Measurements from ENCODE around the gene PPP2R5E. TPM values are rescaled to one million over a fixed set of nuclear protein-coding genes. Genes with fewer than 3 reads are reported as not detected.

PPP2R5E gene
- total and polyA plus RNA-seq, 10 of the 15 experiments (the other 5 are each of a cell fraction or from before 2014, with no cell fraction given), result 11.4 to 56.2 (median 22.7) TPM

DNA sequence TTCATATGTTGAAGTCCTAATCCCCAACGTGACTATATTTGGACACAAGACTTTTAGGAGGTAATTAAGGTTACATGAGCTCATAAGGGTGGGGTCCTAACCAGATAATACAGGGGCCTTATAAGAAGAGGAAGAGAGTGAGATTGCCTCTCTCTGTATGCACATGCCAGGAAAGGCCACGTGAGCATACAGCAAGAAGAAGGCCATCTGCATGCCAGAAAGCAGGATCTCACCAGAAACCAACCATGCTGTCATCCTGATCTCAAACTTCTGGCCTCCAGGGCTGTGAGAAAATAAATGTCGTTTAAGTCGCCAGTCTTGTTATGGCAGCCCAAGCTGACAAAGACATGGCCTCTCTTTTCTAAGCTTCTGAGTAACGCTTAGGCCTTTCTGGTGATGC is 155.5 kb downstream of the PPP2R5E start:
- TF ChIP-seq CHD1 (IDR thresholded peaks at IDR 0.05; ENCODE audit: low read depth, low read length) (no peak), CREB1 (IDR thresholded peaks at IDR 0.05; ENCODE audit: low read depth) (no peak), ZNF207 (IDR thresholded peaks at IDR 0.05; ENCODE audit: borderline replicate concordance) (no peak), SREBF2 (IDR thresholded peaks at IDR 0.05; ENCODE audit: low read length) (no peak), FOXM1 (IDR thresholded peaks at IDR 0.05; ENCODE audit: low read depth, low read length) (no peak), CREM (IDR thresholded peaks at IDR 0.05; ENCODE audit: low read depth) (no peak), BRCA1 (IDR thresholded peaks at IDR 0.05; ENCODE audit: low read depth, low read length) (no peak), JUND (IDR thresholded peaks at IDR 0.05; ENCODE audit: low read depth, low read length) (no peak), MYB (IDR thresholded peaks at IDR 0.05; ENCODE audit: borderline replicate concordance, low read depth, low read length) (no peak), EGR1 (IDR thresholded peaks at IDR 0.05; ENCODE audit: borderline replicate concordance in 1 of 2, low read depth in 2 of 2, low read length in 2 of 2) (no peak), LARP7 (IDR thresholded peaks at IDR 0.05) (no peak)
- TF ChIP-seq, protein P1, sequence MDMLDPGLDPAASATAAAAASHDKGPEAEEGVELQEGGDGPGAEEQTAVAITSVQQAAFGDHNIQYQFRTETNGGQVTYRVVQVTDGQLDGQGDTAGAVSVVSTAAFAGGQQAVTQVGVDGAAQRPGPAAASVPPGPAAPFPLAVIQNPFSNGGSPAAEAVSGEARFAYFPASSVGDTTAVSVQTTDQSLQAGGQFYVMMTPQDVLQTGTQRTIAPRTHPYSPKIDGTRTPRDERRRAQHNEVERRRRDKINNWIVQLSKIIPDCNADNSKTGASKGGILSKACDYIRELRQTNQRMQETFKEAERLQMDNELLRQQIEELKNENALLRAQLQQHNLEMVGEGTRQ (IDR thresholded peaks at IDR 0.05; ENCODE audit: borderline replicate concordance, low read depth, low read length), result no peak
- TF ChIP-seq, protein P2, sequence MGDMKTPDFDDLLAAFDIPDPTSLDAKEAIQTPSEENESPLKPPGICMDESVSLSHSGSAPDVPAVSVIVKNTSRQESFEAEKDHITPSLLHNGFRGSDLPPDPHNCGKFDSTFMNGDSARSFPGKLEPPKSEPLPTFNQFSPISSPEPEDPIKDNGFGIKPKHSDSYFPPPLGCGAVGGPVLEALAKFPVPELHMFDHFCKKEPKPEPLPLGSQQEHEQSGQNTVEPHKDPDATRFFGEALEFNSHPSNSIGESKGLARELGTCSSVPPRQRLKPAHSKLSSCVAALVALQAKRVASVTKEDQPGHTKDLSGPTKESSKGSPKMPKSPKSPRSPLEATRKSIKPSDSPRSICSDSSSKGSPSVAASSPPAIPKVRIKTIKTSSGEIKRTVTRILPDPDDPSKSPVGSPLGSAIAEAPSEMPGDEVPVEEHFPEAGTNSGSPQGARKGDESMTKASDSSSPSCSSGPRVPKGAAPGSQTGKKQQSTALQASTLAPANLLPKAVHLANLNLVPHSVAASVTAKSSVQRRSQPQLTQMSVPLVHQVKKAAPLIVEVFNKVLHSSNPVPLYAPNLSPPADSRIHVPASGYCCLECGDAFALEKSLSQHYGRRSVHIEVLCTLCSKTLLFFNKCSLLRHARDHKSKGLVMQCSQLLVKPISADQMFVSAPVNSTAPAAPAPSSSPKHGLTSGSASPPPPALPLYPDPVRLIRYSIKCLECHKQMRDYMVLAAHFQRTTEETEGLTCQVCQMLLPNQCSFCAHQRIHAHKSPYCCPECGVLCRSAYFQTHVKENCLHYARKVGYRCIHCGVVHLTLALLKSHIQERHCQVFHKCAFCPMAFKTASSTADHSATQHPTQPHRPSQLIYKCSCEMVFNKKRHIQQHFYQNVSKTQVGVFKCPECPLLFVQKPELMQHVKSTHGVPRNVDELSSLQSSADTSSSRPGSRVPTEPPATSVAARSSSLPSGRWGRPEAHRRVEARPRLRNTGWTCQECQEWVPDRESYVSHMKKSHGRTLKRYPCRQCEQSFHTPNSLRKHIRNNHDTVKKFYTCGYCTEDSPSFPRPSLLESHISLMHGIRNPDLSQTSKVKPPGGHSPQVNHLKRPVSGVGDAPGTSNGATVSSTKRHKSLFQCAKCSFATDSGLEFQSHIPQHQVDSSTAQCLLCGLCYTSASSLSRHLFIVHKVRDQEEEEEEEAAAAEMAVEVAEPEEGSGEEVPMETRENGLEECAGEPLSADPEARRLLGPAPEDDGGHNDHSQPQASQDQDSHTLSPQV (IDR thresholded peaks at IDR 0.05), result no peak
- TF ChIP-seq, protein P3, sequence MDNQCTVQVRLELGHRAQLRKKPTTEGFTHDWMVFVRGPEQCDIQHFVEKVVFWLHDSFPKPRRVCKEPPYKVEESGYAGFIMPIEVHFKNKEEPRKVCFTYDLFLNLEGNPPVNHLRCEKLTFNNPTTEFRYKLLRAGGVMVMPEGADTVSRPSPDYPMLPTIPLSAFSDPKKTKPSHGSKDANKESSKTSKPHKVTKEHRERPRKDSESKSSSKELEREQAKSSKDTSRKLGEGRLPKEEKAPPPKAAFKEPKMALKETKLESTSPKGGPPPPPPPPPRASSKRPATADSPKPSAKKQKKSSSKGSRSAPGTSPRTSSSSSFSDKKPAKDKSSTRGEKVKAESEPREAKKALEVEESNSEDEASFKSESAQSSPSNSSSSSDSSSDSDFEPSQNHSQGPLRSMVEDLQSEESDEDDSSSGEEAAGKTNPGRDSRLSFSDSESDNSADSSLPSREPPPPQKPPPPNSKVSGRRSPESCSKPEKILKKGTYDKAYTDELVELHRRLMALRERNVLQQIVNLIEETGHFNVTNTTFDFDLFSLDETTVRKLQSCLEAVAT (IDR thresholded peaks at IDR 0.05), result no peak
- TF ChIP-seq, protein P4, sequence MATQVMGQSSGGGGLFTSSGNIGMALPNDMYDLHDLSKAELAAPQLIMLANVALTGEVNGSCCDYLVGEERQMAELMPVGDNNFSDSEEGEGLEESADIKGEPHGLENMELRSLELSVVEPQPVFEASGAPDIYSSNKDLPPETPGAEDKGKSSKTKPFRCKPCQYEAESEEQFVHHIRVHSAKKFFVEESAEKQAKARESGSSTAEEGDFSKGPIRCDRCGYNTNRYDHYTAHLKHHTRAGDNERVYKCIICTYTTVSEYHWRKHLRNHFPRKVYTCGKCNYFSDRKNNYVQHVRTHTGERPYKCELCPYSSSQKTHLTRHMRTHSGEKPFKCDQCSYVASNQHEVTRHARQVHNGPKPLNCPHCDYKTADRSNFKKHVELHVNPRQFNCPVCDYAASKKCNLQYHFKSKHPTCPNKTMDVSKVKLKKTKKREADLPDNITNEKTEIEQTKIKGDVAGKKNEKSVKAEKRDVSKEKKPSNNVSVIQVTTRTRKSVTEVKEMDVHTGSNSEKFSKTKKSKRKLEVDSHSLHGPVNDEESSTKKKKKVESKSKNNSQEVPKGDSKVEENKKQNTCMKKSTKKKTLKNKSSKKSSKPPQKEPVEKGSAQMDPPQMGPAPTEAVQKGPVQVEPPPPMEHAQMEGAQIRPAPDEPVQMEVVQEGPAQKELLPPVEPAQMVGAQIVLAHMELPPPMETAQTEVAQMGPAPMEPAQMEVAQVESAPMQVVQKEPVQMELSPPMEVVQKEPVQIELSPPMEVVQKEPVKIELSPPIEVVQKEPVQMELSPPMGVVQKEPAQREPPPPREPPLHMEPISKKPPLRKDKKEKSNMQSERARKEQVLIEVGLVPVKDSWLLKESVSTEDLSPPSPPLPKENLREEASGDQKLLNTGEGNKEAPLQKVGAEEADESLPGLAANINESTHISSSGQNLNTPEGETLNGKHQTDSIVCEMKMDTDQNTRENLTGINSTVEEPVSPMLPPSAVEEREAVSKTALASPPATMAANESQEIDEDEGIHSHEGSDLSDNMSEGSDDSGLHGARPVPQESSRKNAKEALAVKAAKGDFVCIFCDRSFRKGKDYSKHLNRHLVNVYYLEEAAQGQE (IDR thresholded peaks at IDR 0.05; ENCODE audit: low read depth, low read length), result no peak
- SMC1A ChIA-PET (ENCODE audit: uncharacterized antibody, unreplicated experiment), result interaction anchor here (0.6 to 3.5 kb wide), 9 partner anchors 33 to 1864 kb away, joined by 3 to 28 read pairs (median 7); partner anchors contain the start of gene PPP2R5E
- Histone ChIP-seq H4K20me1 (ENCODE audit: control insufficient read depth, insufficient read depth) (no peaks in the 10 kb centered on the region), H3K4me3 (no peak overlapping the region), H3K9ac (ENCODE audit: control insufficient read depth, insufficient read depth, low read length) (no peak overlapping the region), H3K4me2 (ENCODE audit: control insufficient read depth, insufficient read depth) (no peak overlapping the region), H3K36me3 (ENCODE audit: control insufficient read depth in 2 of 2, insufficient read depth in 2 of 2, low read length in 1 of 2) (peaks cover 8 to 9% of the 10 kb centered on the region in 2 experiments), H2AFZ (ENCODE audit: control insufficient read depth, low read depth, low read length) (no peak overlapping the region), H3K79me2 (ENCODE audit: control insufficient read depth, insufficient read depth, low read length) (no peaks in the 10 kb centered on the region), H3K27ac (ENCODE audit: control insufficient read depth, insufficient read depth) (no peak overlapping the region), H3K4me1 (ENCODE audit: control insufficient read depth, insufficient read depth, low read length) (peaks cover 3% of the 10 kb centered on the region; the same call in 1 of the 2 replicates), H3K27me3 (replicated peaks in 1 of 2; ENCODE audit: control insufficient read depth in 2 of 2, insufficient read depth in 2 of 2, low read length in 1 of 2) (no peaks in the 10 kb centered on the region), H3K9me3 (replicated peaks; ENCODE audit: control insufficient read depth, insufficient read depth, low read length) (no peaks in the 10 kb centered on the region)
- intact Hi-C loops (cut with micrococcal nuclease; ENCODE audit: unreplicated experiment), result loop anchor here (2.0 to 5.0 kb wide), 5 partner anchors 155 to 383 kb away; partner anchors contain the start of genes PPP2R5E and SGPP1
- no peak for DNase-seq (ENCODE audit: low read depth, low spot score)
- BruUV-seq (replicated peaks), result no TSS peak
- RAD21 ChIA-PET (ENCODE audit: unreplicated experiment), result interaction anchor here (1.3 to 4.3 kb wide), 4 partner anchors 13 to 382 kb away, joined by 4 to 64 read pairs (median 11); partner anchors contain the start of gene PPP2R5E
- WGBS (ENCODE audit: insufficient coverage, insufficient replicate concordance, low lambda C conversion rate, missing lambda C conversion rate), result 98% methylated on average over 5 of the region's 5 CpGs
- no peak for ATAC-seq
- CTCF ChIA-PET, result interaction anchor here (0.6 to 4.4 kb wide), 11 partner anchors 9 to 691 kb away, joined by 3 to 38 read pairs (median 7); partner anchors contain the start of gene PPP2R5E
- in situ Hi-C loops (cut with MboI), result loop anchor here (5.0 kb wide), 1 partner anchor 385 kb away; no protein-coding TSS in a partner anchor
- FAIRE-seq, result no peak
- POLR2A ChIA-PET, result no interaction called here

Data from GM12878 (cell line).